Right cardiac atrium (tissue), 5 donors: ENCODE results near the gene CBLN4. TPM values are rescaled to one million over a fixed set of nuclear protein-coding genes. Genes with fewer than 3 reads are reported as not detected.

Experiments used
- ATAC-seq, 2 donors: fragments of 200-7000 bp; cut with Tn5 transposase; one replicate each; pipeline versions ENCODE4 v1.8.0 to v1.9.1; 2020; ENCODE audit warnings: moderate library complexity in 2 of 2, mild to moderate bottlenecking in 1 of 2
- DNase-seq, 3 donors: peaks; one replicate each; pipeline ENCODE4 v3.0.0-alpha.2; 2020
- H3K27ac ChIP-seq: one replicate; pipeline ENCODE4 v1.5.1; 2013; ENCODE audit warnings: mild to moderate bottlenecking, low read length, control low read depth, moderate library complexity
- H3K27me3 ChIP-seq: one replicate; pipeline ENCODE4 v1.6.1; 2013; ENCODE audit not compliant: control insufficient read depth, insufficient read depth
- H3K4me1 ChIP-seq: one replicate; pipeline ENCODE4 v1.6.1; 2013; ENCODE audit warnings: low read length; ENCODE audit not compliant: control insufficient read depth, insufficient read depth
- H3K4me3 ChIP-seq: one replicate; pipeline ENCODE4 v1.5.1; 2013; ENCODE audit warnings: low read length, control low read depth
- H3K9me3 ChIP-seq: one replicate; pipeline ENCODE4 v1.6.1; 2013; ENCODE audit warnings: low read length; ENCODE audit not compliant: control insufficient read depth
- WGBS: extraction: QIAGEN DNeasy Blood & Tissue Kit; methylation state at CpG from one replicate; pipeline ENCODE4 v1.1.7; 2013; 5-methylcytosine and 5-hydroxymethylcytosine counted together
- intact Hi-C, 4 donors: fragments of 100-400 bp; cut with DNase I; formaldehyde crosslinking; loops; one replicate each; pipeline versions ENCODE4 v1.11.0 to v1.14.0; 2022 to 2023
- polyA plus RNA-seq: library from polyadenylated mRNA; stranded (reverse); fragments of 200-250 nt; gene quantifications from one replicate; pipeline ENCODE4 v1.2.3, GENCODE V29; 2013
- total RNA-seq, 4 donors: library from RNA; stranded (reverse); fragmentation: NEBNext Ultra II Directional; extraction: Animal tissue kit (Norgen Biotek cat#: 25700); gene quantifications; one replicate each; pipeline ENCODE4 v1.2.1, GENCODE V29; 2021
- donor health status: healthy with polysubstance abuse.
- donor health status: DM: no; HTN: yes; CAD: no.
- donor health status: DM: no; HTN: no; CAD: no.
- donor health status: DM: no; HTN: yes; CAD: no; lungs with severe emphysema.
- donor health status: DM: yes; HTN: yes; CAD: no.

Gene CBLN4
- total and polyA plus RNA-seq, 5 donors = not detected

DNA sequence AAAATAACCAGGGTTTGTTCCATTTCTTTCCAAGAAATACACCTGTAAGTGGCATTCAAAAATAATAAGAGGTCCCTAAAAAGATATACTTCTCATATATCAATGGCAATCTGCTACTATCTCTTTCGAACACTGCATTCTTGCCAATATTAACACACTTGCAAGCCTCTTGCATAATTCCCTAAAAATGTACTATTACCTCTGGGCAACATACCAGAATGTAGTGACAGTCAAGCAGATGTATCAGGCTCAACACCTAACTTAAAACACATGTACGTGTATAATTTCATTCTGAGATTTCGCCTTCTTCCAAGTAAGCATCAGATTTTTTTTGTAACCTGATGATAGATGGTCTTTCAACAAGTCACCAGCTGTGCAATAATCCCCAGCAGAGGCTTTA lies 3.4 kb downstream of the CBLN4 start:
- DNase-seq (no peak), ATAC-seq (no peak)
- Histone ChIP-seq H3K27me3 (peaks cover 14% of the 10 kb centered on the region), H3K27ac (no peak overlapping the region), H3K4me3 (no peak overlapping the region), H3K9me3 (no peaks in the 10 kb centered on the region), H3K4me1 (peaks cover 3% of the 10 kb centered on the region)
- 67% methylated on average over 3 of the region's 3 CpGs for WGBS
- intact Hi-C loops = no loop called here

DNA sequence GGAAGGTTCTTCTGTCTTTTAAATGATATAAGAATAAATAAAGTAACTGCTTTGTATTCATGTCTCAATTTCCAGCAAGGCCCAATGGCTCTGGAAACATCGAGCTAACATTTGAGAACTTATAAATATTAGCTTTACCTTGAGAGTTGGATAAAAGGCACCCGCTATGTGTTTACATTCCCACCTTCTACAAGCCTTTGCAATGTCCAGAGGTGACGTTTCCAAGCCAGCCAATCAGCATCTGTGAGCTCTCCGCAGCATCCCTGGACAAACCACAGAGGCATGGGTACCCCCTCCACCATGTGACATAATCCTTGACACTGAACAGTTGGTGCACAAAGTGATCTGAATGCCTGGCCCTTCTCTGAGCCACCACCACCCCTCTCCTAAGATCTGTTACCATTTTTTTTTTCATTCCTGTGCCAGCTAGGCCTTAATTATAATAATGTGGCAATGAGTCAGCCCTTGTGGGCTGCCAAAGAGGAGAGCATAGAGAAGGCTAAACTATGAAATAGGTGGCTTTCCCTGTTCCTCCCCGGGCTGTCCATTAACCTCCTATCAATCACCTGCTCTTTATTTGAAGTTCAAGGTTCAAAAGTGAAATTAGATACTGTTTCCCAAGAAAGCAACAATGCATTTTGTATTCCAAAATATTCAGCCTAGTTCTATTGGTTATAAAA lies 4.1 kb downstream of the CBLN4 start:
- no peak overlapping the region for H3K4me3 ChIP-seq
- no peak overlapping the region for H3K27ac ChIP-seq
- no peaks in the 10 kb centered on the region for H3K9me3 ChIP-seq
- no peak for ATAC-seq
- intact Hi-C loops = no loop called here
- peaks cover 3% of the 10 kb centered on the region for H3K4me1 ChIP-seq
- 69% methylated on average over 5 of the region's 5 CpGs for WGBS
- H3K27me3 ChIP-seq = peaks cover 10% of the 10 kb centered on the region
- no peak for DNase-seq

DNA sequence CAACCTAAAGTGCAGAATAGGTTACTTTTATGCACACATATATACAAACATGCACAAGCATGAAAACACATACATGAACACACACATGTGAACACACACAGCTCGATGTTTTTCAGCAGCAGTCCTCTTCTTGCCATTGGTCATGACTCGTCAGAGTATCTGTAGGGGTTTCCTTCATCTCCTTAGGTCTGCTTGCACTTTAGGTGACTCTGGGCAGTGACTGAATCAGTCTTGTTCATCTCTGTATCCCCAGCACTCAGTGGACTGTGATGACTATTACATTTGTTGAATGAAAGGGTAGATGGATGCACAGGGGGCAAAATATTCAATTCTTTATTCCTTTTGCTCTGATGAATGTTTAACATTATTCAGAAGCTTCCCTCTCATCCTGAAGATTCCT lies 26.8 kb downstream of the CBLN4 start:
- intact Hi-C loops = no loop called here
- WGBS = 56% methylated on average over 2 of the region's 2 CpGs
- no peak for ATAC-seq
- DNase-seq = no peak
- H3K4me1 ChIP-seq = no peaks in the 10 kb centered on the region
- H3K27ac ChIP-seq = no peak overlapping the region
- H3K4me3 ChIP-seq = no peak overlapping the region
- H3K9me3 ChIP-seq = no peaks in the 10 kb centered on the region
- no peaks in the 10 kb centered on the region for H3K27me3 ChIP-seq

DNA sequence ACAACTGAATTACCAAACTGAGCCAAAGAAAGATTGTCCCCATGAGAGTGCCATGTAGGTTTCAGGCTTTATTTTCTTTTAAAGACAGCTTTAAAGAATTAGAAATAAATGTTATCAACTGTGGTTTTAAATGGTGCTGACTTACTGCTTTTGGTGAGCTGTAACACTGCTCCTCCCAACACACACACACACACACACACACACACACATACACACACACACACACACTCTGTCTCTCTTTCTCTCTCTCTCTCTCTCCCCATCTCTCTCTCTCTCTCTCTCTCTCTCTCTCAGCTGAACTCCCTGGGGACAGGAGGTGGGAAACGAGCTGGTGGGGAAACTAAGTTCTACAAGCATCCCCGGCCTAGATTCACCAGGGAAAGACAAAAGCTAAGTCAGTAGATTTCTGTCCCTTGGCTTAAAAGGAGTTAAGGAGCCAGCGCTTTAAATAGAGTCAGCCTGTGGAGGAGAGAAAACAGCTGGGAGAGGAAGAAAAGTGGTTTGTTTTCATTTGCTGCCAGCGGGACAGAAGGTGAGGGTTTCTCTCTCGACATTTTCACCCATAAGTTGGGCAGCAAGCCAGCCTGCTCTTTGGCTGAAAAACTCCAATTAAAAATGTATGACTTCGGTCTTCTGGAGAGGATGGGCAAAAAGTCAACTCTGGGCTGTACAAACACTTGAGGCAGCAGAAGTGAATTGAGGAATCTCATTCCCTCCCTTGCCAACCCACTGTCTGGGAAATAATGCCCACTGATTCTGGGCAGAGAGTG lies 27.4 kb downstream of the CBLN4 start:
- no peak overlapping the region for H3K4me3 ChIP-seq
- ATAC-seq = no peak
- H3K27ac ChIP-seq = no peak overlapping the region
- WGBS = 32% methylated on average over 6 of the region's 6 CpGs
- no peaks in the 10 kb centered on the region for H3K4me1 ChIP-seq
- H3K27me3 ChIP-seq = no peaks in the 10 kb centered on the region
- no peaks in the 10 kb centered on the region for H3K9me3 ChIP-seq
- no peak for DNase-seq
- intact Hi-C loops = no loop called here

DNA sequence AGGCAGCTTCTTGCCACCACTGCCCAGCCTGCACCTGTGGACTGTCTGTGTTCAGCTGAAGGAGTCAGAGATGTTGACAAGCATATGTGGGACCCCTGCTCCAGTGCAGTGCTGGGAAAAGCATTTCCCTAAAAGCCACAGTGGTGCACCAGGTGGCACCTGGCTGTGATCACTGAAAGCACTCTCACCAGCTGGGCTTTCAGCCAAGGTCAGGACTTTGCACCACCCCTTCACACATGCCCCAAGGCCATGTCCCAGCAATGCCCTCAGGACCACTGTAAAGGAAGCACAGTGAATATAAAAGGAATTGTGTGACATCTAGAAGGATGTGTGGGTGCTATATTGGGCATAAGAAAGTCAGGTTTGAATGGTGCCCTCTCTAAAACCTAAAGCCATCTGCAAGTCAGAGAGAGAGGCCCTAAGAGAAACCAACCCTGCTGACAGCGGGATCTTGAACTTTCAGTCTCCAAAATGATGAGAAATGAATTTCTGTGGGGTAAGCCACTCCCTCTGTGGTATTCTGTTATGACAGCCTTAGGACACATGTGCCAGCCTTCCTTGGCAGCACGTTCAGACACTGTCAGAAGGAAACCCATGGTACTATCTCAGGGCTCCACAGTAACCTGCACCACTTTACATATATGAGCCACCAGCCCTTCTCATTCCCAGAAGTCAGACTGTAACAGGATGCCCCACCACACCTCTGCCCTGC lies 30.7 kb downstream of the CBLN4 start:
- intact Hi-C loops = no loop called here
- 63% methylated on average over 2 of the region's 2 CpGs for WGBS
- H3K27ac ChIP-seq = no peak overlapping the region

DNA sequence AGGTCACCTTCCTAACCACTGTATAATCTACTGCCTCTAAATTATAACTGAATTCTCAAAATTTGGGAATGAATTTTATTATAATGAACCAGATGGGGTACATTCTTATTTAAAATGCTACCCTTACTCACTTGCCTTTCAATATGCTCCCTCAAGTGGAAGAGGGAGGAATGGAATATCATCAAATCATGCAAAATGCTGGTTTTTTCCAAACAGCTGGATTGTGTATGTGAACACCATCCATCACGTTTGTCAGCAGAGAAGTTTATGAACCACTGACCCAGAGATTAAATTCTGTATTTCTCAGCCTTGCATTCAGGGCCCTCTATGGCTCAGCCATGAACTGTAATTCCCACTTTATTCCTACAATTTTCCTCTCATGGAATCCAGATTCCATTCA lies 40.5 kb downstream of the CBLN4 start:
- ATAC-seq (no peak), DNase-seq (no peak)
- no peaks in the 10 kb centered on the region for H3K9me3 ChIP-seq
- H3K4me3 ChIP-seq = no peak overlapping the region
- intact Hi-C loops = no loop called here
- no peaks in the 10 kb centered on the region for H3K4me1 ChIP-seq
- H3K27me3 ChIP-seq = no peaks in the 10 kb centered on the region
- no peak overlapping the region for H3K27ac ChIP-seq
- WGBS = 29% methylated on average over 1 of the region's 1 CpG

More for the DNA sequence above, 30.7 kb downstream of the CBLN4 start:
- ATAC-seq (no peak), DNase-seq (no peak)
- Histone ChIP-seq H3K27me3 (no peaks in the 10 kb centered on the region), H3K4me3 (no peak overlapping the region), H3K9me3 (no peaks in the 10 kb centered on the region), H3K4me1 (no peaks in the 10 kb centered on the region)

DNA sequence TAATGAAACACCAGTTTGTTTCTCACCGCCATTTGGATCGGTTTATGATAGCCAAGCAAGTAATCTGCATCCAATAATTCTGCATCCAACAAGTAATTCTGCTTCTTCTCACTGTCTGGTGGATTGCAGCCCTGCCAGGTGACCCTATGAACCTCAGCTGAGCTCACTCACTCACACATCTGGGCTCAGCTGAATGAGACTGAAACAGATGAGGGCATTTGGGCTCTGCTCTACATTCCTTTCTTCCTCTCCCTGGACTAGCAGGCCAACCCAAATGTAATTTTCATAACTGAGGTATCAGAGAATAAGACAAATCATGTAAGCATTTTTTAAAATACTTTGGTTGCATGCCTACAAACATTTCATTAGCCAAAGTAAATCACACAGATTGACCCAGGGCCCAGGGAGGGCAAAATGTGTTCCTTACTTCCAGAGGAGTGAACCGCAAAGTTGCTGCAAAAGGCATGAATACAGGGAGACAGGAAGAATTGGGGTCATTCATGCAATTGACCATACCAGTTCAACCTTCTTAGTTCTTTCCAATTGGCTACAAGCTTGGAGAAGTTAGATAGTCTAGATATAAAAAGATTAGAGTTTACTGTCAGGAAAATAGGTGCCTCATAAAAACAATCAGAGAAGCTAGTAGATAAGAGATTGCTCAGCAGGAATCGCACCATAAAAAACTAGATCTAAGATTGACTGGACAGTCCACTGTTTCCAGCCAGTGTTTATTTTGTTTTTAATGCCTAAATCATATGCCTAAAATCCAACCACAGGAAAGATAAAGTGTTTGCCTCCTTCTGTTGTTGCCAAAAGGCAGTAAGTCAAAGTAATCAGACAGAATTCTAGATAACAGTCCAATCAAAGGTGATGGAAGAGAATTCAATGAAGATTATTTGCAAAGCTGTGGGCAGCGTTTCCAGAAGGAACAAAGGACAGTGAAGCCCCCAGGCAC lies 43.7 kb downstream of the CBLN4 start:
- no peak overlapping the region for H3K27ac ChIP-seq
- no peak overlapping the region for H3K4me3 ChIP-seq
- H3K4me1 ChIP-seq = no peaks in the 10 kb centered on the region
- peak in 1 of 3 donors; percentile 47 for DNase-seq
- peaks cover 2% of the 10 kb centered on the region for H3K27me3 ChIP-seq
- H3K9me3 ChIP-seq = no peaks in the 10 kb centered on the region
- ATAC-seq = no peak
- intact Hi-C loops = no loop called here
- WGBS = 63% methylated on average over 5 of the region's 5 CpGs

DNA sequence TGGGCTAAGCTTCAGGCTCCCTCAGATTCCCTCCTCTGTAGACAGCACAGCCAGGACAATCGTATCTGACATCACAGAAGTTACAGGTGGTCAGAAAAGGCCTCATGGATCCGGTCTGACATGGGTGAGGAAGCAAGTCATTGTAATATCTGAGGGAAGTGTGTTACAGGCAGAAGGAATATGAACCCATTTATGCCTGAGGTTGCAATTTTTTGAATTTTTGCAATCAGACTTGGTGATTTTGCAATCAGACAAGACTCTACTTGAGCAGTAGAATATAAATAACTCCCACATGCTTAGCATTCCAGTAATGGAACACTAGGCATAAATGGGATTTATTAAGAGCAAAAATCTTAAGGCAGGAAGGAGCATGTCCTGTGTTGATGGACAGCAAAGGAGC lies 52.1 kb downstream of the CBLN4 start:
- Histone ChIP-seq H3K27me3 (no peaks in the 10 kb centered on the region), H3K4me1 (no peaks in the 10 kb centered on the region), H3K27ac (no peak overlapping the region), H3K9me3 (no peaks in the 10 kb centered on the region), H3K4me3 (no peak overlapping the region)
- WGBS = 49% methylated on average over 2 of the region's 2 CpGs
- ATAC-seq (no peak), DNase-seq (no peak)
- intact Hi-C loops = no loop called here

DNA sequence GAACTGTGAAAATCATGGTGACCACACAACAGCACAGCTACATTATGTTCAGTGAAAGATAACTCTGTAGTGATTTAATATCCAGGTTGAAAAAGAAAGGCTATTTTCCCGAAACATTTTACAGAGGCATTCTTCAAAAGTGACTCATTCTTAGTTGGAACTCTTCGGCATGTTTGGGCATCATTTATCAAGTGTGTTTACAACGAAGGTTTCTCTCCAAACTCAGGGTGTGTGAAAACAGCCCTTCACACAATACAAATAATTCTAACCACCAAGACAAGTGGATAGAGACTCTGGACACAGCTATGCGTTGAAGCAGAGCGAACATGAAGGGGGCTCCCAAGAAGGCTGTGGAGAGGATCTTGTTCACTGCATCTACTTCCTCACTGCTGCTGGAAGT lies 57.6 kb downstream of the CBLN4 start:
- no peak for ATAC-seq
- Histone ChIP-seq H3K27me3 (no peaks in the 10 kb centered on the region), H3K4me3 (no peak overlapping the region), H3K4me1 (no peaks in the 10 kb centered on the region), H3K27ac (no peak overlapping the region), H3K9me3 (no peaks in the 10 kb centered on the region)
- no peak for DNase-seq
- intact Hi-C loops = no loop called here
- 71% methylated on average over 5 of the region's 5 CpGs for WGBS
